ENCODE data around the gene AP3D1.
"Not testable (repeated sequence)": the region's sequence is repeated elsewhere in the genome, so short reads cannot be mapped to it uniquely, and the experiment has no call there.

AP3D1 gene

GRCh38 chr19:2096034-2096479 lies 55.3 kb downstream of the AP3D1 start, which contains the start of gene MOB3A:
TSS of gene MOB3A (minus strand) at chr19:2096326. CDS start at chr19:2078560, 17,766 bp downstream.
- DNase-seq (ENCODE audit: insufficient read length, low spot score) (no peak), FAIRE-seq (no peak)
- TF ChIP-seq POU2F2 (IDR thresholded peaks at IDR 0.05; ENCODE audit: low read depth, low read length) (peak; percentile 69), POLR2A (IDR thresholded peaks at IDR 0.05; ENCODE audit: low read depth, low read length) (peak; percentile 38; the same call in 1 of the 2 replicates), SPI1 (IDR thresholded peaks at IDR 0.05; ENCODE audit: low read depth, low read length) (no peak), TAF1 (IDR thresholded peaks at IDR 0.05; ENCODE audit: low read depth, low read length) (peak; percentile 71; the same call in 1 of the 2 replicates), PAX5 (IDR thresholded peaks at IDR 0.05; ENCODE audit: insufficient read depth, low read length, severe bottlenecking) (peak; percentile 73), POLR2AphosphoS5 (IDR thresholded peaks at IDR 0.05; ENCODE audit: low read depth, low read length) (0 out of 2 replicates have a peak, but pooled peaks have one; percentile 21)

GRCh38 chr19:2091926-2092525 lies 59.3 kb downstream of the AP3D1 start:
- not testable (repeated sequence) for DNase-seq (ENCODE audit: insufficient read length, low spot score); FAIRE-seq

GRCh38 chr19:2089727-2090053 lies 61.7 kb downstream of the AP3D1 start:
- no peak for FAIRE-seq
- no peak for DNase-seq (ENCODE audit: insufficient read length, low spot score)
- TF ChIP-seq TAF1 (IDR thresholded peaks at IDR 0.05; ENCODE audit: low read depth, low read length) (no peak), POLR2AphosphoS5 (IDR thresholded peaks at IDR 0.05; ENCODE audit: low read depth, low read length) (no peak), POU2F2 (IDR thresholded peaks at IDR 0.05; ENCODE audit: low read depth, low read length) (peak; percentile 55; the same call in 1 of the 2 replicates), POLR2A (IDR thresholded peaks at IDR 0.05; ENCODE audit: low read depth, low read length) (no peak), SPI1 (IDR thresholded peaks at IDR 0.05; ENCODE audit: low read depth, low read length) (no peak)

GRCh38 chr19:2089001-2089711 lies 62.2 kb downstream of the AP3D1 start:
- peak; percentile 83 for FAIRE-seq
- no peak for DNase-seq (ENCODE audit: insufficient read length, low spot score)

GRCh38 chr19:2087621-2088100 lies 63.7 kb downstream of the AP3D1 start:
- peak; percentile 48 for FAIRE-seq
- TF ChIP-seq SPI1 (IDR thresholded peaks at IDR 0.05; ENCODE audit: low read depth, low read length) (peak; percentile 94), POLR2AphosphoS5 (IDR thresholded peaks at IDR 0.05; ENCODE audit: low read depth, low read length) (no peak), POLR2A (IDR thresholded peaks at IDR 0.05; ENCODE audit: low read depth, low read length) (peak; percentile 47; the same call in 1 of the 2 replicates)
- no peak for DNase-seq (ENCODE audit: insufficient read length, low spot score)

More at GRCh38 chr19:2089001-2089711, 62.2 kb downstream of the AP3D1 start:
- TF ChIP-seq TAF1 (IDR thresholded peaks at IDR 0.05; ENCODE audit: low read depth, low read length) (peak; percentile 31; the same call in 1 of the 2 replicates), POU2F2 (IDR thresholded peaks at IDR 0.05; ENCODE audit: low read depth, low read length) (no peak; the same call in 1 of the 2 replicates), POLR2AphosphoS5 (IDR thresholded peaks at IDR 0.05; ENCODE audit: low read depth, low read length) (peak; percentile 57)

- TF ChIP-seq PAX5 (IDR thresholded peaks at IDR 0.05; ENCODE audit: insufficient read depth, low read length, severe bottlenecking) = peak; percentile 96
- TF ChIP-seq POLR2AphosphoS5 (IDR thresholded peaks at IDR 0.05; ENCODE audit: low read depth, low read length) = 0 out of 2 replicates have a peak, but pooled peaks have one; percentile 26
- TF ChIP-seq POLR2A (IDR thresholded peaks at IDR 0.05; ENCODE audit: low read depth, low read length) = 0 out of 2 replicates have a peak, but pooled peaks have one; percentile 4
- peak; percentile 50; the same call in 1 of the 2 replicates for TF ChIP-seq POU2F2 (IDR thresholded peaks at IDR 0.05; ENCODE audit: low read depth, low read length)
- FAIRE-seq = peak; percentile 88
- DNase-seq (ENCODE audit: insufficient read length, low spot score) = not testable (repeated sequence)
These were observed 64.4 kb downstream of the AP3D1 start for GRCh38 chr19:2086695-2087620.

GRCh38 chr19:2084993-2085720 lies 66.2 kb downstream of the AP3D1 start:
- peak; percentile 99 for FAIRE-seq
- peak; percentile 80 for DNase-seq (ENCODE audit: insufficient read length, low spot score)
- peak; percentile 97 for TF ChIP-seq POLR2AphosphoS5 (IDR thresholded peaks at IDR 0.05; ENCODE audit: low read depth, low read length)
- TF ChIP-seq POU2F2 (IDR thresholded peaks at IDR 0.05; ENCODE audit: low read depth, low read length) = peak; percentile 89
- TF ChIP-seq TAF1 (IDR thresholded peaks at IDR 0.05; ENCODE audit: low read depth, low read length) = peak; percentile 96
- peak; percentile 70 for TF ChIP-seq SPI1 (IDR thresholded peaks at IDR 0.05; ENCODE audit: low read depth, low read length)
- peak; percentile 25 for TF ChIP-seq PAX5 (IDR thresholded peaks at IDR 0.05; ENCODE audit: insufficient read depth, low read length, severe bottlenecking)
- TF ChIP-seq POLR2A (IDR thresholded peaks at IDR 0.05; ENCODE audit: low read depth, low read length) = peak; percentile 95

- peak; percentile 85 for FAIRE-seq
- TF ChIP-seq TAF1 (IDR thresholded peaks at IDR 0.05; ENCODE audit: low read depth, low read length) = peak; percentile 46; the same call in 1 of the 2 replicates
- TF ChIP-seq PAX5 (IDR thresholded peaks at IDR 0.05; ENCODE audit: insufficient read depth, low read length, severe bottlenecking) = no peak
- peak; percentile 49; the same call in 1 of the 2 replicates for TF ChIP-seq POLR2AphosphoS5 (IDR thresholded peaks at IDR 0.05; ENCODE audit: low read depth, low read length)
- TF ChIP-seq POU2F2 (IDR thresholded peaks at IDR 0.05; ENCODE audit: low read depth, low read length) = peak; percentile 72; the same call in 1 of the 2 replicates
- peak; percentile 31 for TF ChIP-seq SPI1 (IDR thresholded peaks at IDR 0.05; ENCODE audit: low read depth, low read length)
- TF ChIP-seq POLR2A (IDR thresholded peaks at IDR 0.05; ENCODE audit: low read depth, low read length) = peak; percentile 41
- no peak for DNase-seq (ENCODE audit: insufficient read length, low spot score)
These were observed 68.1 kb downstream of the AP3D1 start for GRCh38 chr19:2083174-2083854.

Data from GM12891 (cell line).